NCI-H1105 treated with DMSO at 0.1 percent for 48 hours (cell line): ENCODE results near the gene RPTOR.
A peak's percentile ranks its signal among the peaks of the same experiment; 100 is the strongest.
"Not testable (repeated sequence)": the region's sequence is repeated elsewhere in the genome, so short reads cannot be mapped to it uniquely, and the experiment has no call there.

ENCODE experiments used
- DNase-seq: peaks from one replicate; lab custom pipeline; 2025; lab: John Stamatoyannopoulos, UW

Gene RPTOR

DNA sequence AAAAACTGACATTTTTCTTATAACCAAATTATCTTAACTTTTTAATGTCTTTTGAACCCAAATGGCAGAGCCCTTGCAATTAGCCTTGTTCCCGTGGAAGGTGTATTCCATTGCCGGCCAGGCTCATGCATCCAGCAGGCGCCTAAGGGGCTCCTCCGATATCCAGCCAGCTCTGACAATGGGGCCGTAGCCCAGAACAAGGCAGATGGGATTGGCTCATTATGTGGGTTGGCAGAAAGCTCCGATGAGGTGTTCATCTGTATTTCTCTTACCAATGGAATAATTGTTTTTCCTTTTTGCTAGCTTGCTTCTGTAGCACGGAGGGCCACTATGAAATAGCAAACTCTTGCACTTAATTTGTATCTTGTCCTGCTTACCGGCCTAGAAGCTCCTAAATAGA, 238.8 kb downstream of the RPTOR start:
- no peak for DNase-seq

DNA sequence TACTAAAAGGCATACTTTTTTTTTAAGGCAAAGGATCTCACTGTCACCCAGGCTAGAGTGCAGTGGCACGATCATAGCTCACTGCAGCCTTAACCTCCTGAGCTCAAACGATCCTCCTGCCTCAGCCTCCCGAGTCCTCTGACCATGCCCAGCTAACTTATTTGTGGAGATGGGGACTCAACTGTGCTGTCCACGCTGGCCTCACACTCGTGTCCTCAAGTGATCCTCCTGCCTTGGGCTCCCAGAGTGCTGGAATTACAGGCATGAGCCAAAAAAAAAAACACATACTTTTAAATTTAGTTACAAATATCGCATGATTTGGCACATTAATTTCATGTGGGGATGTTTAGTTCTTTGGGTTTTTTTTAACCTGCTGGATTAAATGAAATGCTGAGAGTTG, 239.3 kb downstream of the RPTOR start:
- DNase-seq = no peak

DNA sequence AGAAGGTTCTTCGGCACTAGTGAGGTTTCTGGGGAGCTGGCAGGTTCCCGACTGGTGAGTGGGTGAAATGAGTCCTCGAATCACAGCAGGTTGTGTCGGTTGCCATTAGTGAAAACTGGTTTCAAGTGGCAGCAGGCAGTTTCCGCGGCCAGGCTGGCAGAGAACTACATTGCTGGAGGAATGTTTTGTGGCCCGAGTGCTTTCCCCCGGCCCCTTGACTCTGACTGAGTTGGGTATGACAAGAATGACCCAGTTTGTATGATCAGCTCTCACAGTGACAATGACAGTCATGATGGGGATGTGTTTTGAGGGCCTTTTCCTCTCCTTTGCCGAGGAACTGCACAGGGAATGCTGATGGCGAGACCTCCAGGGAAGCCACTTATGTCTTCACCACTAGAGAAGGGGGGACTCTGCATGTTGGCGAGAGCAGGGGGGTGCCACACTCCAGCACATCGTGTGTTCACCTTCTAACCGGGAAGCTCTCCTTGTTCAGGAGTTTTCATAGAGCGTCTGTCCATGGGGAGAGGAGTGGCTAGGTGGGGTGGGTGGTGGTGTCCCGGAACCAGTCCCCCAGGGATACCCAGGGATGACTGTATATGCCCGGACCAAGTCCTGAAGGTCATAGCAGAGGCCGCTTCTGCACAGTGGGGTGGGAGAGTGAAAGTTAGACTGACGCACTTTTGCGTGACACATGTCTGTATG, 241.0 kb downstream of the RPTOR start:
- no peak for DNase-seq

DNA sequence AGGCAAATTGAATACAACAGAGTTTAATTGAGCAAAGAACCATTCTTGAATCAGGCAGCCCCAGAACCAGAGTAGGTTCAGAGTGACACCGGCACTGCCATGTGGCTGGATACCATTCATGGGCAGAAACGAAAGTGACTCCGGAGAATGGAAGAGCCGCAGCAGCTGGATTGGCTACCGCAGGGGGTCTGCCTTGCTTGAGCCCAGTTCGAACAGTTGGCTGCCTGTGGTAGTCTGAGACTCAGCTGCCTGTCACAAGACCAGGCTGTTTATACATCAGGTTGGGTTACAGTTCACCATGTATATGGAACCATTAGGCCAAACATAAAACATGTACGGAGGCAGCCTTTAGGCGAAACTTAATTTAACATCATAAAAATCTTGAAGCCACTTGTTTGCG, 241.8 kb downstream of the RPTOR start:
- DNase-seq = no peak

DNA sequence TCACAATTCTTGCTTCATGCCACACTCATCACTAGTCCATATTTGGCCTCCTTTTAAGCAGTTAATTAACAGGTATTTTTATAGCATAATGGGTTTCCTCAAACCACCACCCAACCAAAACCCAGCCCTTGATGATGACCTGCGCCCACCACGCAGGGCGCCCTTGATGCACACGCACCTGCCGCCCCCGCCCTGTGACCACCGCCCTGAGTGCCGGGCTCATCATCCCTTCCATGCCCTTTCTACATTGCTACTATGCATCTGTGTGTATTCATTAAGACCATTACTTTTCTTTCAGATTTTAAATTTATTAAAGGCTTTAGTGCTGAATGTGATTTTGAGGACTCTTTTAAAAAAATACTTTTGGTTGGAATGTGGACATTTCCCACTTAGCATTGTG, 242.2 kb downstream of the RPTOR start:
- no peak for DNase-seq

DNA sequence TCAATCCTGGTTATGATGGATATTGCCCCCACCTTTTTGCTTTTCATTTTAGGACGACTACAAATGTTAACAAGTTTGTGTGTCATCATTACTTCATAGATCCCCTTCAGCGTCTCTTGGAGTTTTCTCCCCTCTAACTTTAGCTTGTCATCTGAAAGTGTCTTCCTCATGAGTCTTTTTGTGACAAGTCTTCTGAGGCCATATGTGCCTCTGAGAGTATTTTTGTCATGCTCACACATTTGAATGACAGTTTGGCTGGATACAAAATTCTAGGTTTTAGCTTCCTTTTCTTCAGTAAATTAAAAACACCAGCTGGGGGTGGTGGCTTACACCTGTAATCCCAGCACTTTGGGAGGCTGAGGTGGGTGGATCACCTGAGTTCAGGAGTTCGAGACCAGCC, 243.2 kb downstream of the RPTOR start:
- DNase-seq = no peak

DNA sequence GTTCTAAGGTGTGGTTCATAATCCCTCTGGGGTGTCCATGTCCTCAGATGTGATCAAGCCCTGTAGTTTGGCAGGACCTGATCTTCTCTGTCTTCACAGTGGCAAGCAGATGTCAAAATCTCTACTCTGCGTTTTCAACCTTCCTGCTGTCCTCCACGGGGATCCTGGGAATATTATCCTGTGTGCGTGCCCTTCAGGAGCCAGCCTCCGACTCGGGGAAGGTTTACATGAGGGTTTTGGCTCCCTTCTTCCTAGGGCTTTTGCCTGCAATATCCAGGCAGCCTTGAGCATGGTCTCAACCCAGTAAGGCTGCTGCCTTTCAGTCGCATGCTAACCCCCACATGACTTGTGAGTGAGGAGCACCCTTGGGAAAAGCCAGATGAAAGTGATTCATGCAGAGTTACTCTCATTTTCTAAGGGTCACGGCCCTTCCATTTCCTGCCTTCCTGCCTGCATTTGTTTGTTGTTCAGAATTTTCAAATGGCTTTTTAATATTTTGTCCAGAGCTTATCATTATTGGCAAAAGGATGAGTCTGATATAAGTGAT, 244.8 kb downstream of the RPTOR start:
- no peak for DNase-seq

DNA sequence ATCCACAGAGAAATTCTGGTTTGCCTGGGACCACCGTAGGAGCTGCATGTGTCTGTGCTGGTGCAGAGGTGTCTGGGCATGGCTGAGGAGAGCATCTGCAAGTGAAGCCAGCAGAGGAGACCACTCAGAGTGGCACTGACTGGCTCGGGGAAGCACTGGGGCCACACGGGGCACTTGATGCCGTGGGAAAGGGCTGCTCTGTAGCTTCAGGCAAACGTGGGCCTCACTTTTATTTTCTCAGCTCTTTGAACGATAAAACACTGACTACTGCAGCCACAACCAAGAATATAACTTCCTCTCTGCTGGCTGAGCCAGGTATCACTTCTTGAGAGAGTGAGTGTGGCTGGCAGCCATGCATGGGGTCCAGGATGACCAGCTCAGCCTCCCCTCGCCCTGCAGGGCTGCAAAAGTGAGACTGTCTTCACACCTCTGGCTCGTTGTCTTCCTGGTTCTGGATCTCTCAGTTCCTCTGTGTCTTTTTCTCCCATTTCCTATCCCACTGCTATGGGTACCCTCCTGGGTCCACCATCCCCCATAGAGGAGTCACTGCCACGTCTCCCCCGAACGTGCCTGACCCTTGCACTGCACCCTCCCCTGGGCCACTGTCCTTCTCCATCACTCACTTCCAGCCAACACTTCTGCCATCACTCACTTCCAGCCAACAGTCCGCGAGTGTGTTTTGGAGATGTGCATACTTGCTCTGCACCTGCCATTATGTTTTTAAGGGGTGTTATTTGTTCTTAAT, 245.6 kb downstream of the RPTOR start:
- no peak for DNase-seq

DNA sequence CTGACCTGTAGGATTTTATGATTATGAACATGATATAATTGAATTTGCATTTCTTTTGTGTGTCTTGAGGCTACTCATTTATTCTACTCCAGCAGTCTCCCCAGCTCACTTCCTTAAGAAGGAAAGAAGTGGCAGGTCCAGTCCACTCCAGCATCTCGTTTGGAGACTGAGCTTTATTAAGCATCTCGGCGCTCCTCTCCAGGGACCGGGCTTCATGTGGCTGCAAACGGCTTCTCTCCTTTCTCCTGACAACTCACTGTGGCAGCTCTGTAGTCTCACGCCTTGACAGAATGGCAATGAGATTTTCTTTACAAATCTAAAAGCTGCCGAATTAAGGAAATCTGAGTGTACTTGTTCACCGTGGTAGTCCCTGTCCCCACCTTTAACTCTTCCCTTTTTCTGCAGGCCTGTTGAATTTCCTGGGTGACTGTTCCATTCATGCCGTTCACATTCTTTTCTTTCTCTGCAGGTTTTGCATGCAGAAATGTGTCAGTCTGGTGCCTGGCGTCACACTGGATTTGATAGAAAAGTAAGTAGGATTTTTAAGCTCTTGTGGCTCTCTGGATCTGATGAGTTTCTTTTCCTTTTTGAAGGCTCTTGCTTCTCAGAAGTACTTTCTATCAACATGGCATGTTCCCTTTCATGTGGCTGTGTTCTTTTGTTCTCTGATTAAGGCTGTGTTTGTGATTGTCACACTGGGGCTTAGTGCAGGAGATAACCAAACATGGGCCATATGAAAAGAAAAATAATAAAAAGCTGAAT, 246.5 kb downstream of the RPTOR start:
- DNase-seq = no peak

DNA sequence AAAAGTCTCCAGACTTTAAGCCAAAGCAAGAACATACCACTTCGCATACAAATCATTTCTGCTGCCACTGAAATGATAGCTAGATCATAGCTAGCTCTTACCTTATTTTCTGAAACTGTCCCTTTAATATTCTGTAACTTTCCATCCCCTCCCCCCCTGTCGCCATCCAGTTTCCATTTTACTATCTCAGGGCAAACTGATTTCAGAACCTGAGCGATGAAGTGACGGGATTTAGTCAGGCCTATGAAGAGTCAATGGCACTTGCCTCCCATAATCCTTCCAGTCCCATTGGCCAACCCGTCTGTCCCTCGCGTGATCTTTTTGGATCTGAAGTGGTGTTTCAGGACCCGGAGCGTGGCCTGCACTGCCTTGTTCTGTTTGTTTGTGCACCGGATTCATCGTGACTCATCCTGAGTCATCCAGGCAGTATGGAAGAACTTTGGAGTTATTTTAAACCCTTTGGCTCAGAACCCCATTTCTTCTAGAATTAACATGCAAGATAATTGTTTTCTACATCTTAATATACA, 247.2 kb downstream of the RPTOR start:
- DNase-seq = no peak

DNA sequence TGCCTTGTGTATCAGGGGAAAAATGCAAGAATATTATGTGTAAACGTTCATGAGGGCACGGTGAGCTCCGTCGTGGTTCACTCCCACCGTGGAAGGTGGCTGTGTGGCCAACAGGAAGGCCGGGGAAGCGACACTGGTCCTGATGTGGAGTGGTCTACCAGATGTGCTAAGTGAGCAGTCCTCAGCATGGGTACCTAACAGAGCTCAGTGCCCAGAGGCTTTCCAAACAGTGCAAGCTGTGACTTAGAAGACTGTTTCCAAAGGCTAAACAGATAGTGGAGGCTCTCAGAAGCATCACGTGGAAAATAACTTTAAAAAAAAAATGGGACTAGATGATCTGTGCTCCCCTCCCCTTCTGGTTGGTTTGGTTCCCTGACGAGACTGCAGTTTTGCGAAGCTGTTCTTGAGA, 247.7 kb downstream of the RPTOR start:
- DNase-seq = no peak

DNA sequence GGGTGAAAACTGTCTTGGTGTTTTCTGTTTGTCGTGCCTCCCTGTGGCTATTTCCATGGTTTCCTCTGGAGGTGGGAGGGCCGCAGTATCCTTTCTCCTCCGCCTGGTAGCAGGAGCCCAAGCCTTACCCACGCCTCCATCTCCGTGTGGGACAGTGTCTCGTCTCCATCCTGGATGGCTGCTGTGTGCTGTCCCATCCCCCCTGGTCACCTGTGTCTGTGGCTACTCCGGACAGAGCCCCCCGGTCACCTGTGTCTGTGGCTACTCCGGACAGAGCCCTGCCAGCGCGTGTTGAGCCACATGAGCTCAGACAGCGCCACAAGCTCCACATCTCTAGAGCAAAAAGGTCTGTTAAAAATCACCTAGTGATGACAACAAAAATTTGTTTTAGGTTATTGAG, 248.8 kb downstream of the RPTOR start:
- DNase-seq = no peak

DNA sequence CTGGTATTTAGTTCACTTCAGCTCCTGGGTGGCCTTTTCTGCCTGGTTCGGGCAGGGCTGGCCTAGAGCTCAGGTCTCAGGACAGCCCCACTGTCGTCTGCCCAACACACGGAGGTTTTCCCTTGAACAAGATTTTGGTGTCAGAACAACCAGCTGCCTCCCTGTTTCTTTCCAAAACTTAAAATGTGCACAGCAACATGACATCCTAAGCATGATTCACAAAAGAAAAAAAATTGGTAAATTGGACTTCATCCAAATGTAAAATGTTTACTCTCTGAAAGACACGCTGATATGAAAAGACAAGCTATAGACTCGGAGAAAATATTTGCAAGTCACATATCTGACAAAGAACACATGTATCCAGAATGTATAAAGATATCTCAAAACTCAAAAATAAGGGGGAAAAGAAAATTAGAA, 249.2 kb downstream of the RPTOR start:
- DNase-seq = no peak

DNA sequence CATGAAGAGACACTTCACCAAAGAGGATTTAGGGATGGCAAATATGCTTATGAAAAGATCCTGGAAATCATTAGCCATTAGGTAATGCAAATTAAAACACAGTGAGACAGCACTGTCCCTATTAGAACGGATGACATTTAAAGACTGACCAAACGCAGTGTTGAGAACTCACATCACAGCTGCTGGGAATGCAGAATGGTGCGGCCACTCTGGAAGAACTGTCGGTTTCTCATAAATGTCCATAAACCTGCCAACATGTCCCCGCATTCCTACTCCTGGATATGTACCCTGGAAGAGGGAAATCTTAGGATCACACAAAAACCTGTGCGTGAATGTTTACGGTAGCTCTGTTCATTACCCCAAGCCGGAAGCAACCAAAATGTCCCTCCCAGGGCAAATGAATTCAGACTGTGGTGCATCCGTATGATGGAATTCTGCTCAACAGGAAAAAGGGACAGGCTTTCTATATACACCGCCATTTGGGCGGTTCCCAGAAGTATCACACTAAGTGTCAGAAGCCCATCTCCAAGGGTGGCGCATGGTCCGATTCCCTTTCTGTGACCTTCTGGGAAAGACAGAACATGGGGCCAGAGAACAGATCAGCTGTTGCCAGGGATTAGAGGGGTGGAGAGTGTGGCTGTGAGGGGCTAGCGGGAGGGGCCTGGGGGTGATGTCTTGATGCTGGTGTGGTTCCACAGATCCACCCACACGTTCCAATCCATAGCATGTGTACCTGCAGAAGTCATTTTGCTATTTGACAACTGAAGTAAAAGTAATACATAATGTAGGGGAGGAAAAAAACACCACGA, 249.8 kb downstream of the RPTOR start:
- no peak for DNase-seq

DNA sequence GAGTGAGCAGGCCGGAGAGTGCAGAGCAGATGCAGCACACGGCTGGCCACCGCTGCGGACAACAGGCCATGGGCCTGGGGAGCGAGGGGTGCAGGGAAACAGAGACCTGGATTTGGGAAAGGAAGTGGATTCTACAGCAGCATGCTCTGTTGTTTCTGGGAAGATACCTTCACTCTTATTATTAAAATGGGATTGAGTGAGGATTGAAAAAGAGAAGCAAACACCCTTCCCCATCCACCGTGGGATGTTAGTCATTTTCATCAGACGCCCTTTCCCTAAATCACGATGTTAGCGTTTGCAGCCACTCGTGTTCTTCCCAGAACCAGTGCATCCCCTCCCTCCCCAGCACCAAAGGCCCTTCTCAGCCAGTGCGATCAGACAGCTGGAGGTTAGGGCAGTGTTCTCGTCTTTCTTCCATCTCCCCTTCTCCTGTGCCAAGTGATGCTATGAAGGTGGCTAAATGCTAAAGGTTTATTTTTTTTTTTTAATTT, 250.5 kb downstream of the RPTOR start:
- no peak for DNase-seq

DNA sequence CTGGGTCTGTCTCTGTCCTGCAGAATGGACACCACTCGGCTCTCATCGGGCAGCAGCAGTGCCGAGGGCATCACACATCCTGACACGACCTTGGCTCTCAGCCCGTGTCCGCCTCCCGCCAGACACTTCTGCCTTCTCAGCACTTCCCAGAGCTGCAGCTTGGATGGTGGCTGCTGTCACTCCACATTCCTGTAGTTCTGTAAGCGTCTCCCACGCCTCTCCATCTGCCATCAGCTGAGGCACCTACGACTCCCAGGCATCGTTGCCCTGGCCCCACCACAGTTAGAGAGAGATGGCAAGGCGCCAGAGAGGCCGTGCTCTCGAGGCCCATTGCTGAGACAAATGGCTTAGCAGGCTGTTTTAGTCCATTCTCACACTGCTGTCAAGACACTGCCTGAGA, 251.1 kb downstream of the RPTOR start:
- DNase-seq = peak; percentile 7

DNA sequence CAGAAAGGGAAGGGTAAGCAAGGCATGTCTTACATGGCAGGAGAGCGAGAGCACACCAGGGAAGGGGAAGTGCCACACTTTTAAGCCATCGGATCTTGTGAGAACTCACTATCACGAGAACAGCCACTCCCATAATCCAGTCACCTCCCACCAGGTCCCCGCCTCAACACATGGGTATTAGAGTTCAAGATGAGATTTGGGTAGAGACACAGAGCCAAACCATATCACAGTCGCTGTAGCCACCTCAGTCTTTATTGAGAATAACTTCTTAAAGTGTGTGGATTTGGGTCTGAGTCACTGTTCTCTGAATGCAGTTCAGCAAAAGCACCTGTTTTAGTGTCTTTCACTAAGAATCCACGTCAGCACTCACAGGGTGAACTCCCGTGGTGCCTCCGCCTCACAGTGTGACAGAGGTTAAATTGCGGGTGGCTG, 251.8 kb downstream of the RPTOR start:
- no peak for DNase-seq

DNA sequence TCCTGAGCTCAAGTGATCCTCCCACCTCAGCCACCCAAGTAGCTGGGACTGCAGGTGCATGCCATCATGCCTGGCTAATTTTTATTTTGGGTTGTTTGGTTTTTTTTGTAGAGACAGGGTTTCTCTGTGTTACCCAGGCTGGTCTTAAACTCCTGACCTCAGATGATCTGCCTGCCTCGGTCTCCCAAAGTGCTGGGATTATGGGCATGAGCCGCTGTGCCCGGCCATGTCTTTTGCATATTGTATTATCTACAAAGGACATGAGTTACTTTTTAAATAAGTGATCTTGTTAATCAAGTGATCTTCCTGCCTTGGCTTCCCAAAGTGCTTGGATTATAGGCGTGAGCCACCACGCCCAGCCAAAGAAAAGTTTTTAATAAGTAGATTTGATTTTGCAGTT, 252.6 kb downstream of the RPTOR start:
- DNase-seq = not testable (repeated sequence)

DNA sequence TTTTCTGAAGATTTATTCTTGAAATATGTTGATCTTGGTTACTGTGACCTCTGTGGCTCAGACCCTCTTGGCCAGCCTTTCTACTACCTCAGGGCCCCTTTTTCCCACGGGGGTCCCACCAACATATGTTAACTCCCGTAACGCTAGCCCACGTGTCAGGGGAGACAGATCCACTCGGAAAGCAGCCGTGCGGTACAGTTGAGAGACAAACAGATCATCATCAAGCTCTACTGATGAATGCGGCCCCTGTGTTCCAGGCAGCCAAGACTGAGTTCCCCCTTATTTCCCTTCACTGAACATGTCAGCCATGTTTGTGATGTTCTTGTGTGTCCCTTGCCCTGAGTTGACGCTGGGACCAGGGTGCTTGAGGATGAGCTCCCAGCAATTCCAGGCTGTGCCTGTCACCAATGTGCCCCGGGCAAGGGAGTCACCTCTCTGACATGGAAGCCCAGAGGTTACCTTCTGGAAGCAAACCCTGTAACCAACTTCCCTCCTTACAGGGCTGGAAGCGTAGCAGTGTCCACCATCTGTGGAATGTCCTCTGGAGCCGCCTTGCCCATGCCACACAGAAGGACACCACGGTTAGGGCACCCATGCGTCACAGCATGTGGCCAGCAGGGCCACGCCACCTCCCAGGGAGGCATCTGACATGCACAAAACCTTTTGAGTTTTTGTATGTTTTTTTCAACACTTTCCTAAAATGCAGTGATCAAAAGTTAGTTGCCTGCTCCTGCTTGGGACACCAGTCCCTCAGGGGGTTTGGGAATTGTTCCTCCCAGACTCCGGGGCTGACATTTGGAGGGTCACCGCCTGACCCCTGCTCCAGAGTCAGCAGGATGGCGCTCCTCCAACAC, 253.3 kb downstream of the RPTOR start:
- DNase-seq = no peak
